ENCODE data around the gene DHX35. TPM values are rescaled to one million over a fixed set of nuclear protein-coding genes. Genes with fewer than 3 reads are reported as not detected.

The DHX35 gene
- total and polyA plus RNA-seq, 2 of the 13 experiments (the other 11 are each of a cell fraction or from before 2014, with no cell fraction given), result 25.8 to 28.7 TPM

DNA sequence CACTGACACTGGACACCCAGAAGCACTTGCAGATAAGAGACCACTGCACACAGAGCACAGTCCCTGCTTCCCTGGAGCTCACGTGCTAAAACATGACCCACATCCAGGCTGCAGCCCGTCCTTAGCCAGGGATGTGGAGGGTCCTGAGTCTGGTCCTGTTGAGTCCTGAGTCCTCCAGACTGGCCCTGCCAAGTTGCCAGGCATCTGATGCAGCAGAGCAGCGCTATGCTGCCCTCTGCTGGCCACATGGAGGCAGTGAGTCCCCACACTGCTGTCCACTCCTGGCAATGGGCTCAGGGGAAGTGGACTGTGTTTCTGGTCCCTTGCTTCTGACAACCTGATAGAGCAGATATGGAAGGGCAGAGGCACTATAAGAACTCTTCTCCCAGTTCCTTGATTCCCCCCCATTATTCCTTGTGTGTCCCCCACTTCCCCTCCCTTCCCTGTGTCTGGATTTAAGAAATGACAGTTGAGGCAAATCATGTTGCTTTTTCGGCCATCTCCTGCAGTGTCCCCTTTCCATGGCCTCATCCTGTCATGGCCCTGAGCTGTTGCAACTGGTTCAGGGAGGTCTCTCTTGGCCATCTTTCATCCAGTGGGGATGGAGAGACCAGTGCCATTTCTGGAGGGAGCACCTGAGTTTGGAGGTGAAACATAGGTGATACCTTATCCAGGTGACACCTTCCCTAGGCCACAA lies 86.0 kb downstream of the DHX35 start (continued):
- TF ChIP-seq, protein P1, sequence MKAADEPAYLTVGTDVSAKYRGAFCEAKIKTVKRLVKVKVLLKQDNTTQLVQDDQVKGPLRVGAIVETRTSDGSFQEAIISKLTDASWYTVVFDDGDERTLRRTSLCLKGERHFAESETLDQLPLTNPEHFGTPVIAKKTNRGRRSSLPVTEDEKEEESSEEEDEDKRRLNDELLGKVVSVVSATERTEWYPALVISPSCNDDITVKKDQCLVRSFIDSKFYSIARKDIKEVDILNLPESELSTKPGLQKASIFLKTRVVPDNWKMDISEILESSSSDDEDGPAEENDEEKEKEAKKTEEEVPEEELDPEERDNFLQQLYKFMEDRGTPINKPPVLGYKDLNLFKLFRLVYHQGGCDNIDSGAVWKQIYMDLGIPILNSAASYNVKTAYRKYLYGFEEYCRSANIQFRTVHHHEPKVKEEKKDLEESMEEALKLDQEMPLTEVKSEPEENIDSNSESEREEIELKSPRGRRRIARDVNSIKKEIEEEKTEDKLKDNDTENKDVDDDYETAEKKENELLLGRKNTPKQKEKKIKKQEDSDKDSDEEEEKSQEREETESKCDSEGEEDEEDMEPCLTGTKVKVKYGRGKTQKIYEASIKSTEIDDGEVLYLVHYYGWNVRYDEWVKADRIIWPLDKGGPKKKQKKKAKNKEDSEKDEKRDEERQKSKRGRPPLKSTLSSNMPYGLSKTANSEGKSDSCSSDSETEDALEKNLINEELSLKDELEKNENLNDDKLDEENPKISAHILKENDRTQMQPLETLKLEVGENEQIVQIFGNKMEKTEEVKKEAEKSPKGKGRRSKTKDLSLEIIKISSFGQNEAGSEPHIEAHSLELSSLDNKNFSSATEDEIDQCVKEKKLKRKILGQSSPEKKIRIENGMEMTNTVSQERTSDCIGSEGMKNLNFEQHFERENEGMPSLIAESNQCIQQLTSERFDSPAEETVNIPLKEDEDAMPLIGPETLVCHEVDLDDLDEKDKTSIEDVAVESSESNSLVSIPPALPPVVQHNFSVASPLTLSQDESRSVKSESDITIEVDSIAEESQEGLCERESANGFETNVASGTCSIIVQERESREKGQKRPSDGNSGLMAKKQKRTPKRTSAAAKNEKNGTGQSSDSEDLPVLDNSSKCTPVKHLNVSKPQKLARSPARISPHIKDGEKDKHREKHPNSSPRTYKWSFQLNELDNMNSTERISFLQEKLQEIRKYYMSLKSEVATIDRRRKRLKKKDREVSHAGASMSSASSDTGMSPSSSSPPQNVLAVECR (CRISPR knock-in tag; IDR thresholded peaks at IDR 0.05; ENCODE audit: borderline replicate concordance), result peak; percentile 61; the same call in 1 of the 2 replicates
- TF ChIP-seq ZKSCAN1 (IDR thresholded peaks at IDR 0.05; ENCODE audit: low read length), result peak; percentile 52; the same call in 1 of the 2 replicates
- TF ChIP-seq ZSCAN31 (CRISPR knock-in tag; IDR thresholded peaks at IDR 0.05; ENCODE audit: low read depth), result 0 out of 2 replicates have a peak, but pooled peaks have one; percentile 47
- no peak for TF ChIP-seq KAT7 (CRISPR knock-in tag; IDR thresholded peaks at IDR 0.05; ENCODE audit: borderline replicate concordance)
- TF ChIP-seq, protein P2, sequence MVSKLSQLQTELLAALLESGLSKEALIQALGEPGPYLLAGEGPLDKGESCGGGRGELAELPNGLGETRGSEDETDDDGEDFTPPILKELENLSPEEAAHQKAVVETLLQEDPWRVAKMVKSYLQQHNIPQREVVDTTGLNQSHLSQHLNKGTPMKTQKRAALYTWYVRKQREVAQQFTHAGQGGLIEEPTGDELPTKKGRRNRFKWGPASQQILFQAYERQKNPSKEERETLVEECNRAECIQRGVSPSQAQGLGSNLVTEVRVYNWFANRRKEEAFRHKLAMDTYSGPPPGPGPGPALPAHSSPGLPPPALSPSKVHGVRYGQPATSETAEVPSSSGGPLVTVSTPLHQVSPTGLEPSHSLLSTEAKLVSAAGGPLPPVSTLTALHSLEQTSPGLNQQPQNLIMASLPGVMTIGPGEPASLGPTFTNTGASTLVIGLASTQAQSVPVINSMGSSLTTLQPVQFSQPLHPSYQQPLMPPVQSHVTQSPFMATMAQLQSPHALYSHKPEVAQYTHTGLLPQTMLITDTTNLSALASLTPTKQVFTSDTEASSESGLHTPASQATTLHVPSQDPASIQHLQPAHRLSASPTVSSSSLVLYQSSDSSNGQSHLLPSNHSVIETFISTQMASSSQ (IDR thresholded peaks at IDR 0.05; ENCODE audit: low read depth), result no peak
- TF ChIP-seq, protein P2 (CRISPR knock-in tag; IDR thresholded peaks at IDR 0.05; ENCODE audit: borderline replicate concordance), result no peak
- TF ChIP-seq ZNF788 (CRISPR knock-in tag; IDR thresholded peaks at IDR 0.05; ENCODE audit: borderline replicate concordance), result peak; percentile 87; the same call in 1 of the 2 replicates
- TF ChIP-seq ELF3 (CRISPR knock-in tag; IDR thresholded peaks at IDR 0.05), result peak; percentile 51; the same call in 1 of the 2 replicates
- TF ChIP-seq, protein P3, sequence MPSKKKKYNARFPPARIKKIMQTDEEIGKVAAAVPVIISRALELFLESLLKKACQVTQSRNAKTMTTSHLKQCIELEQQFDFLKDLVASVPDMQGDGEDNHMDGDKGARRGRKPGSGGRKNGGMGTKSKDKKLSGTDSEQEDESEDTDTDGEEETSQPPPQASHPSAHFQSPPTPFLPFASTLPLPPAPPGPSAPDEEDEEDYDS (CRISPR knock-in tag; IDR thresholded peaks at IDR 0.05), result peak; percentile 42; the same call in 1 of the 2 replicates
- peak; percentile 60; the same call in 1 of the 2 replicates for TF ChIP-seq ZSCAN21 (CRISPR knock-in tag; IDR thresholded peaks at IDR 0.05; ENCODE audit: borderline replicate concordance)
- no peak for TF ChIP-seq ZNF720 (CRISPR knock-in tag; IDR thresholded peaks at IDR 0.05)
- peak; percentile 75; the same call in 1 of the 2 replicates for TF ChIP-seq ZNF598 (CRISPR knock-in tag; IDR thresholded peaks at IDR 0.05; ENCODE audit: borderline replicate concordance)
- no peak for TF ChIP-seq ZNF766 (CRISPR knock-in tag; IDR thresholded peaks at IDR 0.05; ENCODE audit: borderline replicate concordance)
- TF ChIP-seq HDAC2 (CRISPR knock-in tag; IDR thresholded peaks at IDR 0.05), result peak; percentile 76; the same call in 1 of the 2 replicates
- no peak for TF ChIP-seq ZNF17 (CRISPR knock-in tag; IDR thresholded peaks at IDR 0.05)
- peak; percentile 71 for TF ChIP-seq ZNF768 (CRISPR knock-in tag; IDR thresholded peaks at IDR 0.05)
- peak; percentile 53; the same call in 1 of the 2 replicates for TF ChIP-seq ZNF350 (CRISPR knock-in tag; IDR thresholded peaks at IDR 0.05; ENCODE audit: borderline replicate concordance, low read depth)

Data from HepG2 (cell line).